HCT116 (cell line): ENCODE results near the gene OR6N2.

Experiments used
- ATF3 ChIP-seq: IDR thresholded peaks from 2 replicates; pipeline ENCODE4 v1.6.1; 2012
- CEBPB ChIP-seq: IDR thresholded peaks from 2 replicates; pipeline ENCODE4 v1.6.1; 2012; ENCODE audit warnings: low read depth
- CTCF ChIP-seq, 3 experiments: fragments of 200-600 bp in 1 of 3; sonication (generic) in 1 of 3; IDR thresholded peaks in 2 of 3; conservative IDR thresholded peaks in 1 of 3; 2 replicates each; pipeline ENCODE4 v1.5.1; 2012 to 2017; ENCODE audit warnings: low read depth in 2 of 3, low read length in 2 of 3, antibody characterized with exemption in 1 of 3, borderline replicate concordance in 1 of 3, control low read depth in 1 of 3, mild to moderate bottlenecking in 1 of 3, mixed read lengths in 1 of 3, mixed run types in 1 of 3, moderate library complexity in 1 of 3; ENCODE audit not compliant: insufficient read depth in 1 of 3
- EZH2 ChIP-seq: fragments of 200-600 bp; sonication (generic); IDR thresholded peaks from 2 replicates; pipeline ENCODE4 v1.6.1; 2017; ENCODE audit warnings: antibody characterized with exemption, mixed run types
- EZH2phosphoT487 ChIP-seq: fragments of 200-600 bp; IDR thresholded peaks from 2 replicates; pipeline ENCODE4 v1.6.1; 2018; ENCODE audit warnings: antibody characterized with exemption, borderline replicate concordance
- MAX ChIP-seq: IDR thresholded peaks from 2 replicates; pipeline ENCODE4 v1.6.1; 2012
- POLR2A ChIP-seq: IDR thresholded peaks from 2 replicates; pipeline ENCODE4 v1.7.0; 2011; ENCODE audit warnings: borderline replicate concordance; ENCODE audit not compliant: insufficient read depth, insufficient read length; ENCODE audit errors: extremely low read depth
- POLR2AphosphoS5 ChIP-seq: IDR thresholded peaks from 2 replicates; pipeline ENCODE4 v1.6.1; 2011; ENCODE audit warnings: mild to moderate bottlenecking, low read depth, low read length, moderate library complexity
- RAD21 ChIP-seq: IDR thresholded peaks from 2 replicates; pipeline ENCODE4 v1.6.1; 2012; ENCODE audit warnings: low read depth, mild to moderate bottlenecking
- REST ChIP-seq: IDR thresholded peaks from 2 replicates; pipeline ENCODE4 v1.6.1; 2012; ENCODE audit warnings: low read depth
- SP1 ChIP-seq: IDR thresholded peaks from 2 replicates; pipeline ENCODE4 v1.6.1; 2012; ENCODE audit warnings: low read depth
- YY1 ChIP-seq: IDR thresholded peaks from 2 replicates; pipeline ENCODE4 v1.6.1; 2011; ENCODE audit warnings: low read length, low read depth, moderate library complexity, mild to moderate bottlenecking; ENCODE audit not compliant: insufficient replicate concordance; ENCODE audit errors: extremely low read depth
- ZBTB33 ChIP-seq: IDR thresholded peaks from 2 replicates; pipeline ENCODE4 v1.6.1; 2011; ENCODE audit warnings: mild to moderate bottlenecking, low read length, moderate library complexity; ENCODE audit not compliant: insufficient replicate concordance; ENCODE audit errors: extremely low read depth

GRCh38 chr1:158754420-158754819 lies 26.6 kb downstream of the OR6N2 start, which contains the start of gene OR6K6:
- TF ChIP-seq CTCF (IDR thresholded peaks at IDR 0.05 in 2 of 3, conservative IDR thresholded peaks at IDR 0.05 in 1 of 3; ENCODE audit: borderline replicate concordance in 1 of 3, insufficient read depth in 1 of 3, low read depth in 2 of 3, low read length in 2 of 3) (no peak), SP1 (no peak), EZH2 (no peak), MAX (no peak), POLR2A (no peak), POLR2AphosphoS5 (no peak), CEBPB (no peak), REST (no peak), EZH2phosphoT487 (no peak), ATF3 (no peak), YY1 (no peak), ZBTB33 (no peak), RAD21 (no peak)
